NCI-H2227 (cell line): ENCODE data around the gene GRK5.

ENCODE experiments used
- DNase-seq: peaks from one replicate; lab custom pipeline; 2025; ENCODE audit not compliant: unreplicated experiment; lab: John Stamatoyannopoulos, UW

The GRK5 gene

GRCh38 chr10:119498889-119499676 is 291.7 kb downstream of the GRK5 start:
- no peak for DNase-seq

- DNase-seq: no peak
Measured at GRCh38 chr10:119499677-119500002, 292.3 kb downstream of the GRK5 start.

DNA sequence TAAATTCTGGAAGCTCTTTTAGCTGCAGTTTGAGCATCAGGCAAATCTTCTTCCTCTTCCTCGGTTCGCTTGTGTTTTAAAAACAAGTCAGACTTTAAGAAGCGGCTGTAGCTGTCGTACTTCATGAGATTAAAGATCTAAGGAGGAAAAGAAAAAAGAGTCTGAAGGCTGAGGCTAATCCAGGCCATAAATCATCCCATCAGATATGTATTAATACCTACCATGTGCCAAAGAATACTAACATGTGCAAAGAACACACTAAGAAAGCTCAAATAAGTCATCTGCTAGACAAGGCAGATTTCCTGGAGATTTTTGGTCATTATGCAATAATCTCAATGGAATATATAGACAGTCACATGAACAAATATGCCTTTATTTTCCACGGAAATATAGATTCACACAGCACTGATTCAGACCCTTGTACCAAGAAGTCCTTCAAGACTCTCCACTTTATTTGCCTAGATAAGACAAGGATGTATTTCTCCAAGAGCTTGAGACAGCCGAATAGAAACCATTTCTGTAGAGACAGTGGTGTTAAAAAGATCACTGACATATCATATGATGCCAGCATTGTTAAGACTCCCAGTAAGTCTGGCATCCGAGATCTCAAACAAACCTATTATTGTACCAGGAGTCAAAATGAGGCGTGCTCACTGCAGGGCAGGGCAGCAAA is 292.9 kb downstream of the GRK5 start:
- no peak for DNase-seq

DNA sequence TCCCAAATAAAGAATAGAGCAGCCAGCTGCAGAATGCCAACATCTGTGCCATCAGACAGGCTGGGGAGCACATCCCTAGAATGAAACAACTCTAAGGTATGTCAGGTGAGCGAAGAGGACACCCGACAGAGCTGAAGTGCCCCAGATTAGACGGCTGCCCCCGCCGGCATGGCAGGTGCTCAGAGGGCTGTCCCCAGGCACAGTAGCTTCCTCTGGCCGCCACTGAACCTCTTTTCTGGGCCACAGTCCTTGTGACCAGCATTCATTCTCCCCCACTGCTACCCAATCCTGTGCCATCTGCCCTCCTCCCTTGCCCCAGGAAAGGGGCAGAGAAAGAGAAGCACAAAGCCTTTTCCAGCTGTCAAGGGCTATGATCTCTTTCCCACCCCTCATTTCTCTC is 293.4 kb downstream of the GRK5 start:
- DNase-seq: no peak

DNA sequence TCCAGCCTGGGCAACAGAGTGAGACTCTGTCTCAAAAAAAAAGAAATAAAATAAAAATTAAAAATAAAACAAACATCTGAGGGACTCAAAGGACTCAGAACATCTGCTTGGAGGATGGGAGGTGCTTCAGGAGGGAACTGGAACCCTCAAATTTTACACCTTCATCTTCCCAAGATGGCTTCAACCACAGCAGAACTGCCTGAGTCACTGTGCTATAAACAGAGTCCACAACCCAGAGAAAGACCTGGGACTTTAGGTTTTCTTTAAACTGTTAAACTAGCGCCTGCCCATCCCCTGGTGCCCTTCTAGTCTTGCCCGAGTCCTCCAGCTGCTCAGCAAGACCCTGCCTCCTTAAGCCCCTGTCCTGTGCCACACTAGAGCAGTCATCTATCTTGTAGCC is 294.3 kb downstream of the GRK5 start:
- DNase-seq: no peak

GRCh38 chr10:119502209-119502608 is 294.8 kb downstream of the GRK5 start:
- DNase-seq: no peak

- DNase-seq: no peak
Measured at GRCh38 chr10:119502618-119503155, 295.3 kb downstream of the GRK5 start.

DNA sequence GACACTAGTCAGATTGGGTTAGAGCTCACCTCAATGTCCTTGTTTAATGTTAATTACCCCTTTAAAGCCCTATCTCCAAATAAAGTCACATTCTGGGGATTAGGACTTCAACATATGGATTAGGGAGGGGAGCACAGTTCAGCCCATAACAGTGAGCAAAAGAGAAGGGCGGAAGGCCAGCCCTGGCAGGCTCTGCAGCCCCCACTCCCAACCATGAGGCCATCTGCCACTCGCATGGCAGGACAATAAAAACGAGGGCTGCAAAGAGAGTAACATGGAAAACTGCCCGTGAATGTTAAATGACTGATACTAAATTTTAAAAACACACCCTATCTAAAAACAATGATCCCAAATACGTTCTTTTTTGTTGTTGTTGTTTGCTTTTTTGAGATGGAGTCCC is 296.4 kb downstream of the GRK5 start:
- DNase-seq: no peak

DNA sequence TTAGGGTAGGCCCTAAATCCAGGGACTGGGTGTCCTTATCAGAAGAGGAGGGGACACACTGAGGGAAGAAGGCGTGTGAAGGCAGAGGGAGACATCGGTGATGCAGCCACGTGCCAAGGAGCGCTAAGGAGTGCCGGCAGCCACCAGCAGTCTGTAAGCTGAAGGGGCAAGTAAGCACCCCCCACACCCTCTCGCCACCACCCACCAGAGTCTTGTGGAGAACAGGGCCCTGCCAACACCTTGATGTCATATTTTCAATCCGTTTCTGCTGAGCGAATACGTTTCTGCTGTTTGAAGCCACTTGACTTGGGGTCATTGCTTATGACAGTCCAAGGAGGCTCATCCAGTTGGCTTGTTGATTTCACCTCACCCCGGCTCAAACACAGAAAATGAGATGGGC is 297.3 kb downstream of the GRK5 start:
- DNase-seq: no peak

GRCh38 chr10:119505131-119505551 is 297.8 kb downstream of the GRK5 start:
- DNase-seq: no peak
